T-cell (primary cell): ENCODE measurements around the gene CSTF3. TPM values are rescaled to one million over a fixed set of nuclear protein-coding genes. Genes with fewer than 3 reads are reported as not detected.

ENCODE experiments used
- ATAC-seq, 4 experiments: fragments of 200-7000 bp in 3 of 4; fragments of 150-1000 bp in 1 of 4; cut with Tn5 transposase; replicated peaks in 1 of 4; 1 replicate in 3 of 4; 2 replicates in 1 of 4; pipeline ENCODE4 v1.10.0; 2021; ENCODE audit warnings: moderate library complexity in 3 of 4, mild to moderate bottlenecking in 2 of 4, moderate number of reproducible peaks in 1 of 4
- CTCF ChIA-PET, 2 donors: fragments of 300-600 bp; sonication (Branson Sonifier 250); formaldehyde crosslinking; loops; one replicate each; lab custom pipeline; 2022; ENCODE audit warnings: antibody characterized with exemption in 2 of 2; lab: Charles Lee
- POLR2A ChIA-PET, 2 donors: fragments of 300-600 bp; sonication (Branson Sonifier 250); formaldehyde crosslinking; loops; one replicate each; lab custom pipeline; 2022; ENCODE audit warnings: antibody characterized with exemption in 2 of 2; lab: Charles Lee
- DNase-seq, 35 experiments: peaks; one replicate each; pipeline versions ENCODE4 v3.0.0 to v3.0.0-alpha.2; 2013 to 2023
- H3K27ac ChIP-seq: one replicate; pipeline ENCODE4 v1.5.1; 2013; ENCODE audit warnings: low read length
- H3K27me3 ChIP-seq, 2 experiments: replicated peaks in 1 of 2; 1 replicate in 1 of 2; 2 replicates in 1 of 2; pipeline versions ENCODE4 v1.6.1 to v1.7.0; 2013; ENCODE audit warnings: low read length in 1 of 2, mixed read lengths in 1 of 2; ENCODE audit not compliant: control insufficient read depth in 2 of 2, insufficient read depth in 2 of 2; ENCODE audit errors: extremely low read depth in 1 of 2
- H3K36me3 ChIP-seq, 2 donors: 1 replicate in 1 of 2; 2 replicates in 1 of 2; pipeline versions ENCODE4 v1.6.1 to v1.7.0; 2013; ENCODE audit warnings: low read length in 1 of 2; ENCODE audit not compliant: control insufficient read depth in 2 of 2, insufficient read depth in 1 of 2; ENCODE audit errors: extremely low read depth in 1 of 2
- H3K4me1 ChIP-seq, 2 experiments: 1 replicate in 1 of 2; 2 replicates in 1 of 2; pipeline versions ENCODE4 v1.6.1 to v1.7.0; 2013; ENCODE audit warnings: low read length in 2 of 2, mixed read lengths in 1 of 2; ENCODE audit not compliant: insufficient read depth in 2 of 2, control insufficient read depth in 1 of 2; ENCODE audit errors: extremely low read depth in 1 of 2
- H3K4me3 ChIP-seq, 2 donors: 1 replicate in 1 of 2; 2 replicates in 1 of 2; pipeline versions ENCODE4 v1.5.1 to v1.7.0; 2013; ENCODE audit warnings: mild to moderate bottlenecking in 2 of 2, low read length in 1 of 2, moderate library complexity in 1 of 2; ENCODE audit not compliant: control insufficient read depth in 1 of 2; ENCODE audit errors: extremely low read depth in 1 of 2
- H3K9me3 ChIP-seq: 2 replicates; pipeline ENCODE4 v1.7.0; 2013
- H3K27ac Mint-ChIP-seq, 2 donors: one replicate each; pipeline ENCODE4 v1.8.0; 2020 to 2021; ENCODE audit warnings: mild to moderate bottlenecking in 2 of 2, mixed read lengths in 2 of 2
- H3K27me3 Mint-ChIP-seq, 2 donors: one replicate each; pipeline ENCODE4 v1.8.0; 2021 to 2022; ENCODE audit warnings: mixed read lengths in 2 of 2
- H3K36me3 Mint-ChIP-seq: one replicate; pipeline ENCODE4 v1.8.0; 2021; ENCODE audit warnings: mixed read lengths
- H3K4me1 Mint-ChIP-seq, 3 donors: one replicate each; pipeline ENCODE4 v1.8.0; 2020 to 2022; ENCODE audit warnings: mixed read lengths in 3 of 3, mild to moderate bottlenecking in 1 of 3
- H3K4me3 Mint-ChIP-seq, 3 donors: one replicate each; pipeline ENCODE4 v1.8.0; 2020 to 2022; ENCODE audit warnings: mild to moderate bottlenecking in 3 of 3, mixed read lengths in 3 of 3, moderate library complexity in 3 of 3
- H3K9me3 Mint-ChIP-seq, 3 donors: one replicate each; pipeline ENCODE4 v1.8.0; 2020 to 2022; ENCODE audit warnings: mixed read lengths in 3 of 3
- WGBS: methylation state at CpG from one replicate; pipeline ENCODE4 v1.1.5; 2013; ENCODE audit warnings: missing lambda C conversion rate; ENCODE audit not compliant: insufficient coverage; 5-methylcytosine and 5-hydroxymethylcytosine counted together
- total RNA-seq, 35 experiments: library from RNA in 6 of 35; stranded (reverse) in 6 of 35; fragments of 120-200 nt in 1 of 35; gene quantifications; one replicate each; pipeline versions ENCODE4 v1.2.1 to v1.2.4 and lab custom pipeline; 2013 to 2026

The CSTF3 gene
- total RNA-seq, 5 donors from 2014 or later (not counting 1 experiment from before 2014, with no cell fraction given), result 17.3 to 27.1 (median 24.9) TPM

DNA sequence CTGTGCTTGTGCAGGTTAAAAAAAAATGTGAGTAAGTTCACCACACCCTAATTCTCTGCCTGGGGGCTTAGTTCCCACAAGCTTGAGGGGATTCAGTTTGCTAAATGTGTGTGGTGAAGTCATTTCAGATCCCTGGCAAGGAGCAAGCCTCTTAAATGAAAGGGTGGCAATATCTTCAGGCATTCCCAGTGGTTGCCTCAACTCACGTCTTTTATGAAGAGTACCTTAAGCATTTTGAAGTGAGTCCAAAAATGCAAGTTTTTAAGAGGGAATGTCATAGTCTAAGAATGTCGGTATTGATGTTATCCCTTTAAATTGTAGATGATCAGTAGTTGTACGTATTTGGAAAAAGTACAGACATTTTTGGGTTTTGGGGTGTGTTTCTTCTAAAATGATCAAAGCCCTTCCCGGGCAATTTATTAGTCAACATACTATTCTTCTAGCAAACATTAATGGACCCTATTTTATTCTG lies 117.0 kb downstream of the CSTF3 start:
- POLR2A ChIA-PET, result interaction anchor here in 1 of 2 donors (0.7 kb wide), 1 partner anchor 25 kb away, joined by 4 read pairs; no protein-coding TSS in a partner anchor
- no peak overlapping the region for H3K4me3 Mint-ChIP-seq
- no peaks in the 10 kb centered on the region for H3K9me3 ChIP-seq
- peaks cover 0 to 14% of the 10 kb centered on the region in 2 experiments for H3K4me1 ChIP-seq
- peaks cover 0 to under 1% of the 10 kb centered on the region in 2 experiments for H3K27me3 ChIP-seq
- peaks cover 7 to 16% of the 10 kb centered on the region in 2 donors for H3K36me3 ChIP-seq
- no peaks in the 10 kb centered on the region for H3K9me3 Mint-ChIP-seq
- CTCF ChIA-PET, result no interaction called here
- peaks cover 25% of the 10 kb centered on the region for H3K36me3 Mint-ChIP-seq
- H3K4me1 Mint-ChIP-seq, result peaks cover 10 to 15% (median 14%) of the 10 kb centered on the region in 3 donors
- no peak overlapping the region for H3K27ac ChIP-seq
- H3K27ac Mint-ChIP-seq, result no peak overlapping the region
- DNase-seq (no peak), ATAC-seq (no peak)
- no peaks in the 10 kb centered on the region for H3K27me3 Mint-ChIP-seq
- H3K4me3 ChIP-seq, result no peak overlapping the region
- 100% methylated on average over 1 of the region's 4 CpGs for WGBS

DNA sequence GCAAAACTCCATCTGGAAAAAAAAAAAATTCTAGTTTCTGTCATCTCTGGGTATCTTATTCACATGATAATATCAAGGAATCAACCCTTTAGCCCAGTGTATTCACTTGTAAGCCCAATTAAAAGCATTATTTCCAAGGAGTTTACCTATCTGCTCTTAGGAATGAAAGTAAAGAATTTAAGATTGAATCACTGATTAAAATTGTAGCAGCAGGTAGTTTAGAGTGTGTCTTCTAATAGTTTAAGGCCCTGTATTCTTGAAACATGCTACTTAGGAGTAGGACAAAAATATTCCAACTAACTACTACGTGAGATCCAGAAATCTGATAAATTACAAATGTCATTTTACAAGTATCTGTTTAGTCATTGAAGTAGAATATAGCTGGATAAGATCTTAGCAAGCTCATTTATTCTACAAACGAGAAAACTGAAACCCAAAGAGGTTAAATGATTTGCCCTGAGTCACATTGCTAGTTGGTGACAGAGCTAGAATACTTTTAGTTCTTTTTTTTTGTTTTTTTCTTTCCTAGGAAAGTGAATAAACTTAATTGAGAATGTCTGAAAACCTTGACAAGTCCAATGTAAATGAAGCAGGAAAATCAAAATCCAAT lies 118.0 kb downstream of the CSTF3 start:
- no CpG with 5 or more reads among the region's 2 CpGs for WGBS
- H3K4me1 Mint-ChIP-seq, result peaks cover 17 to 19% (median 18%) of the 10 kb centered on the region in 3 donors
- ChIA-PET POLR2A (interaction anchor here in 1 of 2 donors (0.7 kb wide), 1 partner anchor 26 kb away, joined by 4 read pairs; no protein-coding TSS in a partner anchor), CTCF (interaction anchor here in 1 of 2 donors (0.8 to 1.2 kb wide), 2 partner anchors 11 to 22 kb away, joined by 3 to 4 read pairs; no protein-coding TSS in a partner anchor)
- Histone ChIP-seq H3K4me3 (no peak overlapping the region), H3K4me1 (peaks cover 0 to 14% of the 10 kb centered on the region in 2 experiments), H3K27me3 (peaks cover 0 to 2% of the 10 kb centered on the region in 2 experiments), H3K9me3 (no peaks in the 10 kb centered on the region), H3K36me3 (peaks cover 7 to 13% of the 10 kb centered on the region in 2 donors), H3K27ac (no peak overlapping the region)
- H3K9me3 Mint-ChIP-seq, result no peaks in the 10 kb centered on the region
- H3K36me3 Mint-ChIP-seq, result peaks cover 22% of the 10 kb centered on the region
- H3K27me3 Mint-ChIP-seq, result no peaks in the 10 kb centered on the region
- no peak overlapping the region for H3K4me3 Mint-ChIP-seq
- ATAC-seq (no peak), DNase-seq (no peak)
- H3K27ac Mint-ChIP-seq, result no peak overlapping the region

DNA sequence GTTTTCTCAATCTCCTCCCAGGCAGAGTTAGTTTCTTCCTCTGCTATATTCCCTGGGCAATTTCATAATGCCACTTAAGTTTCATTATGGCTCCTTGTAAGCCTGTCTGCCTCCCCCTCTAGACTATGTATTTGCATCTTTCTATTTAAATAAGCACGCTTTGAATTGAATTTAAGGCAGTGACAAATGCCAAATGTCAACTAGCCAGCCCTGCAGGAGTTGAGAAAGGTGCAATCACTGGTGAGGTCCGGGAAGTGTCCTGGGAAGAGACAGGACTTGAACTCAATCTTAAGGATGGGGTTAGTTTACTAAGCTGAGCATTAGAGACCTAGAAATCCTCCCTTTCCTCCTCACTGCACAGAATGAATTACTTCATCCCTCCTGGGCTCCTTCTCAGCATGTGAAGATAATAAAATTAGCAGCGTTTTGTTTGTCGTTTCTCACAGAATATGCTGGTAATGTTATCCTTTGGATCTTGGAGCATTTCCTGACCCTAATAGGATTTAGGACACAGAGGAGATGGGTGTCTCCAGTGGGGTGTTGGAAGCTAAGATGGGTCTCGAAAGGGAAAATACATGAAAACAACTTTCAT lies 120.3 kb downstream of the CSTF3 start:
- no peak for DNase-seq
- peaks cover 0 to 2% of the 10 kb centered on the region in 2 experiments for H3K27me3 ChIP-seq
- WGBS, result 100% methylated on average over 1 of the region's 5 CpGs
- ChIA-PET CTCF (no interaction called here), POLR2A (no interaction called here)
- H3K4me1 Mint-ChIP-seq, result peaks cover 17 to 19% (median 18%) of the 10 kb centered on the region in 3 donors
- H3K4me3 ChIP-seq, result no peak overlapping the region
- peak overlapping the region; percentile 83 for H3K27ac ChIP-seq
- H3K4me3 Mint-ChIP-seq, result peak overlapping the region; percentile 91 to 95 (median 94)
- peaks cover 7 to 9% of the 10 kb centered on the region in 2 donors for H3K36me3 ChIP-seq
- no peaks in the 10 kb centered on the region for H3K27me3 Mint-ChIP-seq
- no peaks in the 10 kb centered on the region for H3K9me3 Mint-ChIP-seq
- no peak for ATAC-seq
- H3K4me1 ChIP-seq, result peaks cover 0 to 14% of the 10 kb centered on the region in 2 experiments
- H3K27ac Mint-ChIP-seq, result peak overlapping the region; percentile 61 to 73
- H3K9me3 ChIP-seq, result no peaks in the 10 kb centered on the region
- H3K36me3 Mint-ChIP-seq, result peaks cover 8% of the 10 kb centered on the region

DNA sequence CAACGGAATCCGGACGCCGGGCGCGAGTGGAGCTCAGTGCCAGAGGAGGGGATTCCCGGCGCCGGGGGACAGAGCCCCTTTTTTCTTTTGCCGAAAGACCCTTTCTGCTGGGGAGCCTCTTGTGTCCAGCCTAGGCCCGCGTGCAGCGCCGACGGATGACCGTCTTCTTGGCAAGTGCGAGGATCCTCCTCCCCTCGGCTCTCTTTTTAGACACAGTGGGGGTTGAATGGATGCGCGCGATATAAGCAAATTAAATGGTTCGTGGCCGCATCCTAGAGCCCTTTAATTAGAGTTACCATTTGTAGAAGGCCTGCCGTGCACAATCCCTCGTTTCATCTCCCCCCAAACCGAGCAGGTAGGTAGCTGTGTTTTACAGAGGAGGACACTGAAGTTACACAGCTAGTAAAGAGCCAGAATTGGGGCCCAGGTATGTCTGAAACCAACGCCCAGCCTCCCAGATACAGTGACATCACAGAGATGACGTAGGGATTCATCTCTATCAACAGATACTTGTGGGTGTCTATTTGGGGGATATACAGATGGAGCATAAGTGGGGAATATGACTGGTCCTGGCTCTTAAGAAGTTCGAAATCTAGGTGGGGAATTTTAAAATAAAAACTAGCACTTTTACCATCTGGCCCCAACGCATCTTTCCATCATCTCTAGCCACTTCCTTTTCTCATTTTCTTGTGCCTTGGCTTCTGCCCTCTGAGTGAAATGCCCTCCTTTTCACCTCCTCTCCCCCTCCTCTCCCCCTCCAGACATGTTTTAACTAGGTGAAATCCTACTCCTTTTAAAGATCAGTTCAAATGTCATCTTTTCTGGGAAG lies 121.0 kb downstream of the CSTF3 start:
- Histone ChIP-seq H3K27ac (peak overlapping the region; percentile 83), H3K4me1 (peaks cover 0 to 14% of the 10 kb centered on the region in 2 experiments), H3K4me3 (peak overlapping the region; percentile 83 to 100), H3K9me3 (no peaks in the 10 kb centered on the region), H3K27me3 (peaks cover 0 to 2% of the 10 kb centered on the region in 2 experiments), H3K36me3 (peaks cover 4 to 6% of the 10 kb centered on the region in 2 donors)
- DNase-seq (peak in 33 of 35 experiments; percentile 4 to 70 (median 33)), ATAC-seq (peak in 2 of 4 experiments; percentile 4 to 38)
- CTCF ChIA-PET, result interaction anchor here (0.6 to 1.6 kb wide), 5 partner anchors 8 to 70 kb away, joined by 3 to 7 read pairs (median 4); no protein-coding TSS in a partner anchor
- Mint-ChIP-seq H3K36me3 (peaks cover 4% of the 10 kb centered on the region), H3K27me3 (peaks cover 0 to 3% of the 10 kb centered on the region in 2 donors), H3K4me1 (peaks cover 17 to 19% (median 18%) of the 10 kb centered on the region in 3 donors), H3K27ac (peak overlapping the region; percentile 61 to 73), H3K9me3 (no peaks in the 10 kb centered on the region), H3K4me3 (peak overlapping the region; percentile 91 to 95 (median 94))
- WGBS, result 3% methylated on average over 11 of the region's 30 CpGs
- POLR2A ChIA-PET, result interaction anchor here (0.6 to 1.0 kb wide), 5 partner anchors 16 to 431 kb away, joined by 3 to 5 read pairs (median 4); no protein-coding TSS in a partner anchor

DNA sequence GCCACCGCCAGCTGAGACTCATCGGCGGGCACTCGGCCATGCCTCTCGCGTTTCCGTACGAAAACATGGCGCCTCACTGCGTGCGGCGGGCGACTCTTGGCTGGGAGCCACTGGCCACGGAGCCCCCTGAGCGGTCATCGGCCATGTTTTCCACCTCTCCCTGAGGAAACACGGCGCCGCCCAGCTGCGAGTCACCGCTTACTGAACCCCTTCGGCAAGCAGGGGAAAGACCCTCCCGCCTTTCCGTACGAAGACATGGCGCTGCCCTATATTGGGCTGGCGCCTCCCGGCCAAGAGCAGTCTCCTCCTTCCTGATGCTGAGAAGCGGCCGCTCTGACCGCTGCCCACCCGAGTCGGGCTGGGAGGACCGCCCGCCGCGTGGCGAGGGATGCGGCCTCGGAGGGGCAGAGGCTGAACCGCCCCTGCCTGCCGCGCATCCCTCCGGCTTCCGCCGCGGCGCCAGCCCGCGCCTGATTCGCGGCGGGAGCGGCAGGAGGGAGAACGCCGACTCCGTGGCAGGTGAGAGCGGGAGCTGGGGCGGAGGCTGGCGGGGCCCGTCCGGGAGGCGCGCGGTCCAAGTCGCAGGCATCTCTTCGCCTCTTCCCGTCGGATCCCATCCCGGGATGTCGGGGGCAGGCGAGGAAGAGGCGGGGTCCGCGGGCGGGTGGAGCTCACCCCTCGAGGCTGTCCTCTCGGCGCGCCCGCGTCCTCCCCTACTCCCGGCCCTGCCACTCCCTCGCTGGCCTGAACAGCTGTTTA lies 121.8 kb downstream of the CSTF3 start, which contains the start of gene TCP11L1:
Gene TCP11L1, plus strand, starts transcription at position 299 of the 759 bp plus-strand sequence. CDS start 4,202 bp downstream, outside the sequence.
- Histone ChIP-seq H3K27ac (peak within 1 kb of the TSS; percentile 83), H3K4me1 (peaks cover 0 to 14% of the 10 kb centered on the region in 2 experiments), H3K36me3 (no peaks in the 10 kb centered on the region), H3K9me3 (no peaks in the 10 kb centered on the region), H3K27me3 (peaks cover 0 to 2% of the 10 kb centered on the region in 2 experiments), H3K4me3 (peak within 1 kb of the TSS; percentile 83 to 100)
- peaks cover 1 to 3% of the 10 kb centered on the region in 2 donors for H3K27me3 Mint-ChIP-seq
- H3K9me3 Mint-ChIP-seq, result no peaks in the 10 kb centered on the region
- H3K36me3 Mint-ChIP-seq, result peaks cover 4% of the 10 kb centered on the region
- ATAC-seq (peak; percentile 88 to 91 (median 90)), DNase-seq (peak; percentile 56 to 87 (median 75))
- under 1% methylated on average over 84 of the region's 84 CpGs for WGBS
- peak within 1 kb of the TSS; percentile 91 to 95 (median 94) for H3K4me3 Mint-ChIP-seq
- H3K27ac Mint-ChIP-seq, result peak within 1 kb of the TSS; percentile 90 to 96
- POLR2A ChIA-PET, result interaction anchor here (0.6 to 1.0 kb wide), 8 partner anchors 15 to 1128 kb away, joined by 3 to 5 read pairs (median 4); no protein-coding TSS in a partner anchor
- CTCF ChIA-PET, result interaction anchor here (0.5 to 1.6 kb wide), 7 partner anchors 9 to 69 kb away, joined by 3 to 15 read pairs (median 4); no protein-coding TSS in a partner anchor
- H3K4me1 Mint-ChIP-seq, result peaks cover 17 to 19% (median 18%) of the 10 kb centered on the region in 3 donors
